Superior temporal gyrus (tissue), 1 donor: ENCODE data around the gene MAGI2.
"Not testable (repeated sequence)": the region's sequence is repeated elsewhere in the genome, so short reads cannot be mapped to it uniquely, and the experiment has no call there.

Experiments
- DNase-seq: peaks from one replicate; pipeline ENCODE4 v3.0.0-alpha.2; 2016; ENCODE audit errors: extremely low spot score

Gene MAGI2

GRCh38 chr7:79060498-79060897 is 393.0 kb downstream of the MAGI2 start:
- DNase-seq, result no peak

GRCh38 chr7:79055722-79056415 is 397.6 kb downstream of the MAGI2 start:
- no peak for DNase-seq

DNA sequence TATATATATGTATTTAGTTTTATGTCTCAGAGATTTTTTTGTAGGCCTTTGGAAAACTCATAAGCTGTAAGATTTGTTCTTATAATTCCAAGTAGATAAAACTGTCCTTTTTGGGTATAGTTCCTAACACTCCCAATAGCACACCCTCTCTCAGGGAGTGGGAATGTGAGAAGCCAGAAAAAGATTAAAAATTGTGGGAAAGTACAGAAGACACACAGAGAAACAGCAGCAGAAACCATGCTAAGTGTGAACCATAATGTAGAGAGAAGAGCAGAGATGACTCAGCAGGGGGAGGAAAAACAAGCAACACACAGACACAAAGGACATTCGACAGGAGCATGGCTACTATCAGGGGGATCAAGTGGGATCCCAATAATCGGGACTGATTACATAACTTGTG is 401.6 kb downstream of the MAGI2 start:
- peak; percentile 77 for DNase-seq

DNA sequence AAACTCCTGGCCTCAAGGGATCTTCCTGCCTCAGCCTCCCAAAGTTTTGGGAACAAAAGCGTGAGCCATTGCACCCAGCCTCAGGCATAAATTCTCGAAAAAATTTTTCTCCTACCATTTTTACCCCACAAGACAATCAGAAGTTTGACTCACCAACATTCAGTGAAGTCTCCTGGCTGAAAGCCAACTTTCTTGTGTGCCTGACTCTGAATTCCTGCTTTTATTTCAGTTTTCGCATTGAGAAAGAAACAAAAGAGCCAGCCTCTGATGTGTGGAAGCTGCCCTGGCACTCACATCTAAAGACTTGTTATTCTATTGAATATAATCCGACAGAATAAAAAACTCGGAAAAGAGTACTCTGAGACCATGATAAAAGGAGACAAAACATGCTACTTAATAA is 402.9 kb downstream of the MAGI2 start:
- DNase-seq, result peak; percentile 89

DNA sequence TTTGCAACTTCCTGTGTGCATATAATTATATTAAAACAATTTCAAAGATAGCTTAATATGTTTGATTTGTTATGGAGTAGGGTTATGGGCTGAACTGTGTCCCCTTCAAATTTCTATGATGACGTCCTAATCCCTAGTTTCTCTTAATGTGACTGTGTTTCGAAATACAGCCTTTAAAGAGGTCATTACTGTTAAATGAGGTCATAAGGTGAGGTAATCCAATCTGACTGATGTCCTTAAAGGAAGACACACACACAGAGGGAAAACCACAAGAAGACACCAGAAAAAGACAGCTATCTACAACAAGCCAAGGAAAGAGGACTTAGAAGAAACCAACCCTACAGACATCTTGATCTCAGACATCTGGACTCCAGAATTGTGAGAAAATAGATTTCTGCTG is 407.4 kb downstream of the MAGI2 start:
- no peak for DNase-seq

DNA sequence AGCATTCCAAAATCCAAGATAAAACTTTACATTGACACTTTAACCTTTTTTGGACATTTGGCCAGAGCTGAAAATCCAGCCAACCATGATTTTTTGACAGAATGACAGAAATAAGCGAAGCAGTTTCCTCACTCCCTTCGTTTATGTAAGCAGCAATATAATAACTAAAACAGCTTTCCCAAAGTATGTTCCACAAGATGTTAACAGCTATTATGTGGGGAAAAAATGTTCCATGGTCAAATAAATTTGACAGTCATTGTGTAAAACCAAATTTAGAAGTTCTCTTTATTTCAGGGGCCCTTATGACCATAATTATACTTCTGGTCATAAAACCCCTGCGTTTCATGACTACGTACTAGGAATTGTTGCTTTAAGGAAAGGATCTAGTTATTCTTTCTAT is 416.5 kb downstream of the MAGI2 start:
- no peak for DNase-seq

GRCh38 chr7:79036356-79036755 is 417.1 kb downstream of the MAGI2 start:
- DNase-seq, result no peak

DNA sequence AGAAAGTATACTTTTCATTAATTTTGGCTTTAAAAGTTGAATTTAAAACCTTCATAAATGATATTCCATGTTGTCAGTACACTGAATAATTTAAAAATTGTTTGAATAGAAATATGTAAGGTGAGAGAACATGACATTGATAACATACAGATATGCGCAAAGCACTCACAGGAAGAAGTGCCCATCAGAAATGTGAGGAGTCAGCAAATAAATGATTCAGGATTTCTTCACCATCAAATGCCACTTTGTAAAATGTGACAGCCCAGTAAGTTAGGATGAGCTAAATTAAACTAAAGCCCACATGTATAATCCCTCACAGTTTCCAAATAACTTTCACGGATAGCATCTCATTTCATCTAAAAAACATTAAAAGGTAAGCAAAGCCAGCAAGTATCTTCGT is 417.6 kb downstream of the MAGI2 start:
- no peak for DNase-seq

- DNase-seq, result no peak
These were observed 418.7 kb downstream of the MAGI2 start for GRCh38 chr7:79034730-79035129.

- DNase-seq, result not testable (repeated sequence)
These were observed 433.8 kb downstream of the MAGI2 start for GRCh38 chr7:79019711-79020110.

DNA sequence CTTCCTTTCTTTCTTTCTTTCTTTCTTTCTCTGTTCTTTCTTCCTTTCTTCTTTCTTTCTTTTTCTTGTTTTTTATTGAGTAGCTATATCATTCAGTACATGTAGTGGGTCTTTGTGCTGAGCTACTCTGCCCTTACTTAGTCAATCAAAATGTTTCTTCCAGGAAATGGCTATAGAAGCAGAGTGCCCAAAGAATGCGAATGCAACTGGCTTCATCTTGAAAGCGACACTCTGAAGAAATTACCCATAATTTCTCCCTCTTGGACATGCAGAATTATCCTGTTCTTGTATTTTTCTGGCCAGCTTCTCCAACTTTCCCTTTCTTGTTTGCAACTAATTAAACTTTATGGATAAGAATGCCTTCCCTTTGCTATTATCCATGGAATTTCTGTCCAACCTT is 441.5 kb downstream of the MAGI2 start:
- DNase-seq, result no peak

- DNase-seq, result no peak
These were observed 443.8 kb downstream of the MAGI2 start for GRCh38 chr7:79009647-79010046.

DNA sequence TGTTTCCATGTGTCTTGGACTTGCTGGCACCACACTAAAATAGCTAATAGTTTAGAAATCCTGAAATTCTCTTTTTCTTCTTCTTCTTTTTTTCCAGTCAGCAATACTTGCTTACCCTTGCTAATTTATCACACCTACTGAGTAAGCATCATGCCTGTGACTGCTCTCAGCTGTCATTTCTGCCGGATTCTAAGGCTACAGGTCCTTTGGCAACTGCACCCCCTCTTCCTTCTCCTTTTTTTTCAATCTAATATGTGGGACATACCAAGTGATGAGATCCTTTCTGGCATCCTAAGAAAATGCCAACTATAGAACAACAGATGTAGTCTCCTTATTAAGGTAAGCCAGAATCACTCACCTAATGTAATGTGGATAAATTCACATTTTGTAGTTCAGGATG is 444.7 kb downstream of the MAGI2 start:
- DNase-seq, result no peak

DNA sequence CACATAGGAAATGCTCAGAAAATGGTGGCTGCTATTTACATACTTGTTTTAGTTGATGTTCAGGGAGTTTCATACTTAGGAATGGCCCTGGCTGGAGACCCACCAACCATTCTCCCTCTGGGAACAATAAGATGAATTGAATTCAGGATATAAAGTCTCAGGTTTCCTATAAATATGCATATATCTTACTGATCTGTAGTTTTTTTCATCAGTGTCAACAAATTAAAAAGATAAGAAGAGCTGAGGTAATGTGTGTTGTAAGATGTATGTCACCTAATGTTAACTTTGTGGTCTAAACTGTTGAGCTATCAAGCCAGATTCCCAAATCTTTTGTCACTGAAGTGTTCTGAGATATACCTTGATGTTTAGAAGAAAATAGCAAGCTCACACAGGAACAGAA is 457.5 kb downstream of the MAGI2 start:
- DNase-seq, result no peak

DNA sequence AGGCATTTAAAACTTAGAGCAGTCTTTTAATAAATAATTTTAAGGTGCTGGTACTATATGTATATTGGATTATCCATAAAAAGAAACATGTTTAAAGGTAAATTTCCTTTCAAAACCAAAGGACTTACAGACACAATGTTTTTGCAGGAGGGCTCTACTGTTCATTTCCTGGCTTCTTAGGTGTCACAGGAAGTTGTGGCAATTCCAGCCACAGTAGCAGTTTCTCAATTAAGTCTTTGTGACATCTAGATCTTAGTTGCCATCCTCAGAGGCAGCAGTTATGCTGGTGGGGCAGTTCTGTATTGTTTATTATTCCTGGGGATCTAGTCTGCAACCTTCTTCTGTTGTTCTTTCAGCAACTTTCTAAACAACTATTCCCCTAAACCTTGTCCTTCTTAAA is 460.1 kb downstream of the MAGI2 start:
- DNase-seq, result no peak

DNA sequence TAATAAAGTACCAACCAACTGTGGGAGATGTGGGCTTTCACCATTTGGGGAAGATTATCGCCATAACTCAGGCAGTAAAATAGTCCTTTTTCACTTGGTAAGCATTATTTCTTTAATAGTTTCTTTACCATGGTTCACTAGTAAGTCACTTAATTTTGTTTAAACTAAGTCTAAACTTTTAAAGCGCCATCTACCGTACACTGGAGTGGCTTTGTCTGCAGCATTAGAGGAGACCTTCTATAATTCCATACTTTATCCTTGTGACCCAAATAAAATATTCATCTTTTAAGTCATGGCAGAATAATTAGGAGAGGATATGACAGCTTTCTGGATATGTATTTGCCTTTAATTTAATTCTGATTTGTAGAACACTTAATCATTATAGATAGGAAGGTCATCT is 468.0 kb downstream of the MAGI2 start:
- DNase-seq, result no peak

- no peak for DNase-seq
These were observed 470.0 kb downstream of the MAGI2 start for GRCh38 chr7:78983483-78983882.

- DNase-seq, result no peak
These were observed 483.0 kb downstream of the MAGI2 start for GRCh38 chr7:78970440-78970916.

DNA sequence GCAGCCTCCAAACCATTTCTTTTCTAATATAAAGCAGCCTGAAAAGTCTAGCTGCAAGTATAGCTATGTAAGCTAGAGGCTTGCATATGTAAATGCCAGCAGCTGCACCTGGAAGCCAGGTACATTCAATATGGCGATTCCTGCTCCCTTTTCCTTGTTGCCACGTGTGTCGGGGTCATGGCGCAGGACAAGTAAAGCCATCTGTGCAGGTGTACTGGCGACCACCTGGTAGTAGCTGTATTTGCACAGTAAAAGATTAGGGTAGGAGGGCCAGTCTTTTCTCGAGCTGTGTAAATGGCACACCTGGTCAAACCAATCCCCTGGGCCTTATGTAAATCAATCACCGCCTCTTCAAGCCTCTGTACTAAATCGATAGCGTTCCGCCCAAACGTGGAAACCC is 484.5 kb downstream of the MAGI2 start:
- no peak for DNase-seq

GRCh38 chr7:78967561-78967960 is 485.9 kb downstream of the MAGI2 start:
- DNase-seq, result not testable (repeated sequence)

GRCh38 chr7:78967046-78967445 is 486.4 kb downstream of the MAGI2 start:
- DNase-seq, result no peak

GRCh38 chr7:78959477-78959876 is 494.0 kb downstream of the MAGI2 start:
- no peak for DNase-seq

DNA sequence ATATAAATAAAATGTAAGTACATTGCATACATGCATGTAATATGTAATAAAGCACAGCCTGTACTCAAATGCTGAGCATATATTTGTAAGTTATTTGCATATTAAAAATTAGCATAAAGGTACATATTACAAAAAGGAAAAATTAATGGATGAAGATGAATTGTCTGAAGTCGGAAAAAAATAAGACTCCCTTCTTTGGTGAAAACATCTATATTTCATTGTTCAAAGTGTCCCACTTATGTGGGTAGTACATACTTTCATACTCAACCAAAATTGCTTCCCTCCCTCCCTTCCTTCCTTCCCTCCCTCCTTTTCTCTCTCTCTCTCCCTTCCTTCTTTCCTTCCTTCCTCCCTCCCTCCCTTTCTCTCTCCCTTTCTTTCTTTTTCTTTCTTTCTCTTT is 498.1 kb downstream of the MAGI2 start:
- DNase-seq, result no peak

DNA sequence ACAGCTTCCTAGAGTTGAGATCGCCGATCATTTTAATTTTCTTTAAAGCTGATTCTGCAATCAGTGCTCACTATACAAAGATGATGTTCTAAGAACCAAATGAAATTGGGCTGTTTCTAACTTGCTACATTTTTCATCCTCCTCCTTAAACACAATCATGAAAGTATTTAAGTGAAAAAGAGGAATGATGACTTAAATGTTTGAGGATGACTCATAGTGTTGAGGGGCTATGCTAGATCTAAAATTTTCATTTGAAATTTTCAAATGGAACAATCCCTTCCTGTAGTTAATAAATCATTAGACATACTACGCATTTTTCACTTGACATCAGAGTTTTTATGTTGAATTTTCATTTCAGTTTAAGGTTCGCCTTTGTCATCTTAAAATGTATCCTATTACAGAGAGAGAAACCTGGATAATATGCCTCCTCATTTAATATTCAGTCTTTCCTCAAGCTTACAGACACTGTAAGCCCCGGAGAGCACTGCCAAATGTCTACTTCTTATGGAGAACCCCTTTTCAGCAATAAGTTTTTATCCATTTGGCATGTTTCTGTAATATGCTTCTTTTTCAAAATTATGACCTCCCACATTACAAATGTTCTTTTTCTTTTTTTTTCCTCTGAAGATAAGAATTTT is 499.6 kb downstream of the MAGI2 start:
- peak; percentile 36 for DNase-seq
